Muscle of arm (tissue), 12 donors: ENCODE data around the gene MAPRE3. TPM values are rescaled to one million over a fixed set of nuclear protein-coding genes. Genes with fewer than 3 reads are reported as not detected.

Source experiments
- DNase-seq: peaks from one replicate; pipeline ENCODE4 v3.0.0-alpha.2; 2013
- polyA plus RNA-seq, 12 donors: library from polyadenylated mRNA; unstranded; fragments of 120-200 nt; gene quantifications; one replicate each; pipeline ENCODE4 v1.2.1, GENCODE V29; 2013; ENCODE audit not compliant: insufficient read length in 12 of 12

MAPRE3 gene
- polyA plus RNA-seq, 12 donors: 18.0 to 332 (median 26.6) TPM

GRCh38 chr2:27038012-27038411, 67.6 kb downstream of the MAPRE3 start:
- DNase-seq: no peak

- no peak for DNase-seq
Observed at GRCh38 chr2:27038631-27039339, 68.3 kb downstream of the MAPRE3 start.

- no peak for DNase-seq
Observed at GRCh38 chr2:27039426-27039825, 69.0 kb downstream of the MAPRE3 start.

GRCh38 chr2:27039871-27040270, 69.4 kb downstream of the MAPRE3 start:
- no peak for DNase-seq

GRCh38 chr2:27040282-27040681, 69.8 kb downstream of the MAPRE3 start:
- no peak for DNase-seq

- no peak for DNase-seq
Observed at GRCh38 chr2:27041752-27042151, 71.3 kb downstream of the MAPRE3 start.

GRCh38 chr2:27042159-27042661, 71.8 kb downstream of the MAPRE3 start:
- no peak for DNase-seq

- DNase-seq: no peak
Observed at GRCh38 chr2:27042985-27043634, 72.7 kb downstream of the MAPRE3 start.

- no peak for DNase-seq
Observed at GRCh38 chr2:27049422-27050280, 79.2 kb downstream of the MAPRE3 start.

- DNase-seq: peak; percentile 97
Observed at GRCh38 chr2:27050281-27050995, 80.0 kb downstream of the MAPRE3 start.

- peak; percentile 94 for DNase-seq
Observed at GRCh38 chr2:27050996-27051901, 80.8 kb downstream of the MAPRE3 start, which contains the start of gene AGBL5. AGBL5 (plus strand) TSS chr2:27051668; CDS start chr2:27052959, 1,291 bp downstream.

GRCh38 chr2:27051902-27052645, 81.6 kb downstream of the MAPRE3 start:
- no peak for DNase-seq

GRCh38 chr2:27053321-27053720, 82.9 kb downstream of the MAPRE3 start:
- no peak for DNase-seq

GRCh38 chr2:27053776-27054175, 83.3 kb downstream of the MAPRE3 start:
- DNase-seq: no peak

GRCh38 chr2:27054721-27055120, 84.3 kb downstream of the MAPRE3 start:
- DNase-seq: no peak

GRCh38 chr2:27057184-27057583, 86.7 kb downstream of the MAPRE3 start:
- no peak for DNase-seq

GRCh38 chr2:27058210-27058609, 87.8 kb downstream of the MAPRE3 start:
- no peak for DNase-seq

- DNase-seq: no peak
Observed at GRCh38 chr2:27059141-27059820, 88.8 kb downstream of the MAPRE3 start.

GRCh38 chr2:27060323-27060722, 89.9 kb downstream of the MAPRE3 start:
- no peak for DNase-seq
